Natural killer cell (primary cell): ENCODE data around the gene BICDL2. TPM values are rescaled to one million over a fixed set of nuclear protein-coding genes. Genes with fewer than 3 reads are reported as not detected.
A peak's percentile ranks its signal among the peaks of the same experiment; 100 is the strongest.

ENCODE experiments used
- ATAC-seq, 3 donors: fragments of 150-1000 bp in 2 of 3; fragments of 200-7000 bp in 1 of 3; cut with Tn5 transposase; 1 replicate in 1 of 3; 2 replicates in 2 of 3; pipeline ENCODE4 v1.10.0; 2021; ENCODE audit warnings: mild to moderate bottlenecking in 2 of 3, moderate library complexity in 2 of 3
- DNase-seq, 2 donors: peaks; one replicate each; pipeline versions ENCODE4 v3.0.0 to v3.0.0-alpha.2; 2013 to 2021; ENCODE audit warnings: mixed read lengths in 1 of 2
- H3K27ac ChIP-seq: one replicate; pipeline ENCODE4 v1.5.1; 2013; ENCODE audit warnings: mild to moderate bottlenecking, low read length
- H3K27me3 ChIP-seq: one replicate; pipeline ENCODE4 v1.6.1; 2013; ENCODE audit warnings: low read length; ENCODE audit not compliant: control insufficient read depth, insufficient read depth
- H3K36me3 ChIP-seq: one replicate; pipeline ENCODE4 v1.6.1; 2013; ENCODE audit warnings: low read length; ENCODE audit not compliant: control insufficient read depth, insufficient read depth
- H3K4me1 ChIP-seq: one replicate; pipeline ENCODE4 v1.6.1; 2013; ENCODE audit warnings: low read length; ENCODE audit not compliant: control insufficient read depth, insufficient read depth
- H3K4me3 ChIP-seq: one replicate; pipeline ENCODE4 v1.5.1; 2013; ENCODE audit warnings: low read length
- H3K9me3 ChIP-seq: one replicate; pipeline ENCODE4 v1.6.1; 2013; ENCODE audit warnings: low read length; ENCODE audit not compliant: control insufficient read depth, insufficient read depth
- H3K27ac Mint-ChIP-seq, 2 donors: one replicate each; pipeline ENCODE4 v1.8.0; 2022; ENCODE audit warnings: mild to moderate bottlenecking in 2 of 2, mixed read lengths in 2 of 2, moderate library complexity in 1 of 2
- H3K27me3 Mint-ChIP-seq, 2 donors: one replicate each; pipeline ENCODE4 v1.8.0; 2022; ENCODE audit warnings: low read depth in 2 of 2, mixed read lengths in 2 of 2
- H3K36me3 Mint-ChIP-seq: one replicate; pipeline ENCODE4 v1.8.0; 2022; ENCODE audit warnings: mixed read lengths
- H3K4me1 Mint-ChIP-seq, 2 donors: one replicate each; pipeline ENCODE4 v1.8.0; 2022; ENCODE audit warnings: mixed read lengths in 2 of 2
- H3K4me3 Mint-ChIP-seq: one replicate; pipeline ENCODE4 v1.8.0; 2022; ENCODE audit warnings: mild to moderate bottlenecking, moderate library complexity, mixed read lengths
- H3K9me3 Mint-ChIP-seq, 2 donors: one replicate each; pipeline ENCODE4 v1.8.0; 2022; ENCODE audit warnings: mixed read lengths in 2 of 2
- WGBS: methylation state at CpG from one replicate; pipeline ENCODE4 v1.1.7; 2013; ENCODE audit warnings: missing lambda C conversion rate; ENCODE audit not compliant: insufficient coverage; 5-methylcytosine and 5-hydroxymethylcytosine counted together
- intact Hi-C: fragments of 100-400 bp; cut with micrococcal nuclease; formaldehyde crosslinking; loops from one replicate; pipeline ENCODE4 v1.14.2; 2022
- total RNA-seq, 4 donors: library from RNA; stranded (reverse); fragments of 120-200 nt in 1 of 4; gene quantifications; one replicate each; pipeline versions ENCODE4 v1.2.3 to v1.2.4, GENCODE V29; 2013 to 2022
- TF ChIP-seq, protein P1 (sequence below): fragments of 200-600 bp; IDR thresholded peaks from one replicate; pipeline ENCODE4 v1.8.0; 2022; ENCODE audit warnings: antibody characterized with exemption

Gene BICDL2
- total RNA-seq, 3 donors from 2014 or later (not counting 1 experiment from before 2014, with no cell fraction given), result not detected

GRCh38 chr16:3025032-3026002, 11.4 kb downstream of the BICDL2 start:
- Mint-ChIP-seq H3K4me3 (no peak overlapping the region), H3K4me1 (peaks cover 36 to 67% of the 10 kb centered on the region in 2 donors), H3K27ac (no peak overlapping the region), H3K9me3 (no peaks in the 10 kb centered on the region), H3K36me3 (no peaks in the 10 kb centered on the region), H3K27me3 (peaks cover 7 to 17% of the 10 kb centered on the region in 2 donors)
- intact Hi-C loops, result no loop called here
- no peak overlapping the region for H3K27ac ChIP-seq
- H3K4me1 ChIP-seq, result peaks cover 69% of the 10 kb centered on the region
- H3K9me3 ChIP-seq, result no peaks in the 10 kb centered on the region
- H3K36me3 ChIP-seq, result peaks cover 15% of the 10 kb centered on the region
- DNase-seq (no peak), ATAC-seq (no peak)
- TF ChIP-seq, protein P1, sequence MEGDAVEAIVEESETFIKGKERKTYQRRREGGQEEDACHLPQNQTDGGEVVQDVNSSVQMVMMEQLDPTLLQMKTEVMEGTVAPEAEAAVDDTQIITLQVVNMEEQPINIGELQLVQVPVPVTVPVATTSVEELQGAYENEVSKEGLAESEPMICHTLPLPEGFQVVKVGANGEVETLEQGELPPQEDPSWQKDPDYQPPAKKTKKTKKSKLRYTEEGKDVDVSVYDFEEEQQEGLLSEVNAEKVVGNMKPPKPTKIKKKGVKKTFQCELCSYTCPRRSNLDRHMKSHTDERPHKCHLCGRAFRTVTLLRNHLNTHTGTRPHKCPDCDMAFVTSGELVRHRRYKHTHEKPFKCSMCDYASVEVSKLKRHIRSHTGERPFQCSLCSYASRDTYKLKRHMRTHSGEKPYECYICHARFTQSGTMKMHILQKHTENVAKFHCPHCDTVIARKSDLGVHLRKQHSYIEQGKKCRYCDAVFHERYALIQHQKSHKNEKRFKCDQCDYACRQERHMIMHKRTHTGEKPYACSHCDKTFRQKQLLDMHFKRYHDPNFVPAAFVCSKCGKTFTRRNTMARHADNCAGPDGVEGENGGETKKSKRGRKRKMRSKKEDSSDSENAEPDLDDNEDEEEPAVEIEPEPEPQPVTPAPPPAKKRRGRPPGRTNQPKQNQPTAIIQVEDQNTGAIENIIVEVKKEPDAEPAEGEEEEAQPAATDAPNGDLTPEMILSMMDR, result no peak
- H3K27me3 ChIP-seq, result peaks cover 15% of the 10 kb centered on the region
- H3K4me3 ChIP-seq, result no peak overlapping the region
- WGBS, result 96% methylated on average over 18 of the region's 18 CpGs

- peak within 1 kb of the TSS; percentile 91 to 92 for H3K27ac Mint-ChIP-seq
- Histone ChIP-seq H3K36me3 (peaks cover 15% of the 10 kb centered on the region), H3K4me1 (peaks cover 69% of the 10 kb centered on the region), H3K4me3 (peak within 1 kb of the TSS; percentile 78), H3K27ac (peak within 1 kb of the TSS; percentile 86), H3K27me3 (peaks cover 4% of the 10 kb centered on the region), H3K9me3 (no peaks in the 10 kb centered on the region)
- peaks cover 0 to 5% of the 10 kb centered on the region in 2 donors for H3K27me3 Mint-ChIP-seq
- no peaks in the 10 kb centered on the region for H3K9me3 Mint-ChIP-seq
- no peaks in the 10 kb centered on the region for H3K36me3 Mint-ChIP-seq
- intact Hi-C loops, result no loop called here
- under 1% methylated on average over 69 of the region's 69 CpGs for WGBS
- peak within 1 kb of the TSS; percentile 94 for H3K4me3 Mint-ChIP-seq
- TF ChIP-seq, protein P1, result no peak
- DNase-seq (peak; percentile 91 to 99), ATAC-seq (peak; percentile 68 to 92 (median 83))
- peaks cover 35 to 60% of the 10 kb centered on the region in 2 donors for H3K4me1 Mint-ChIP-seq
Observed at GRCh38 chr16:3023669-3024478, 12.9 kb downstream of the BICDL2 start, which contains the start of the genes HCFC1R1 and THOC6. HCFC1R1 (minus strand) TSS chr16:3023942; CDS start chr16:3023941, 1 bp downstream. THOC6 (plus strand) TSS chr16:3024035; CDS start chr16:3024327, 292 bp downstream.

DNA sequence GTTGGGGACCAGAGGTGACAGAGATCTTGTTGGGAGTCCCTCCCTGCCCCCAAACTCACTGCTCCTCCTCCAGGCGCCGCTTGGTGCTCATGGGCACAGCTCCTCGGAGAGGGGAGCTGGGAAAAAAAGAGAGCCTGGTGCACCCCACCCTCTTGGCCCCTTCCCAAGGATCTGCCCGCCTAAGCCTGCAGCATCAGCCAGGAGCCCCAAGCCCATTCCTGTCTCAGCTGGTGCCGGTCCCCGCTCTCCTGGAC, 13.4 kb downstream of the BICDL2 start:
- 46% methylated on average over 6 of the region's 6 CpGs for WGBS
- Mint-ChIP-seq H3K4me3 (peak overlapping the region; percentile 94), H3K4me1 (peaks cover 35 to 54% of the 10 kb centered on the region in 2 donors), H3K27ac (peak overlapping the region; percentile 91 to 92), H3K9me3 (no peaks in the 10 kb centered on the region), H3K27me3 (peaks cover 0 to 2% of the 10 kb centered on the region in 2 donors), H3K36me3 (no peaks in the 10 kb centered on the region)
- no peaks in the 10 kb centered on the region for H3K27me3 ChIP-seq
- H3K4me1 ChIP-seq, result peaks cover 67% of the 10 kb centered on the region
- peaks cover 15% of the 10 kb centered on the region for H3K36me3 ChIP-seq
- no peaks in the 10 kb centered on the region for H3K9me3 ChIP-seq
- DNase-seq (peak in 1 of 2 donors; percentile 58), ATAC-seq (no peak)
- TF ChIP-seq, protein P1, result no peak
- H3K4me3 ChIP-seq, result peak overlapping the region; percentile 78
- intact Hi-C loops, result no loop called here
- H3K27ac ChIP-seq, result no peak overlapping the region
